Small intestine (tissue), 7 donors: ENCODE data around the gene ARHGEF28. TPM values are rescaled to one million over a fixed set of nuclear protein-coding genes. Genes with fewer than 3 reads are reported as not detected.

Experiments
- DNase-seq, 2 donors: peaks; one replicate each; pipeline versions ENCODE4 v3.0.0 to v3.0.0-alpha.2; 2013
- FAIRE-seq: peaks from 2 replicates; lab custom pipeline; 2012; peaks lifted over from hg19 to GRCh38; lab: Jason Lieb, UNC
- H3K27ac ChIP-seq, 3 donors: one replicate each; pipeline ENCODE4 v1.5.1; 2013; ENCODE audit warnings: low read length in 2 of 3, mild to moderate bottlenecking in 2 of 3, control low read depth in 1 of 3, inconsistent platforms in 1 of 3, low read depth in 1 of 3, moderate library complexity in 1 of 3
- H3K27me3 ChIP-seq, 3 donors: one replicate each; pipeline ENCODE4 v1.6.1; 2013; ENCODE audit warnings: low read length in 3 of 3, inconsistent platforms in 1 of 3; ENCODE audit not compliant: control insufficient read depth in 3 of 3, insufficient read depth in 3 of 3
- H3K36me3 ChIP-seq, 3 donors: one replicate each; pipeline ENCODE4 v1.6.1; 2013; ENCODE audit warnings: low read length in 3 of 3, inconsistent platforms in 1 of 3, low read depth in 1 of 3, mild to moderate bottlenecking in 1 of 3, moderate library complexity in 1 of 3; ENCODE audit not compliant: control insufficient read depth in 3 of 3, insufficient read depth in 2 of 3
- H3K4me1 ChIP-seq, 3 donors: one replicate each; pipeline ENCODE4 v1.6.1; 2013; ENCODE audit warnings: low read length in 2 of 3, inconsistent platforms in 1 of 3, low read depth in 1 of 3, mild to moderate bottlenecking in 1 of 3, moderate library complexity in 1 of 3; ENCODE audit not compliant: control insufficient read depth in 3 of 3, insufficient read depth in 2 of 3
- H3K4me3 ChIP-seq, 3 donors: one replicate each; pipeline ENCODE4 v1.5.1; 2013; ENCODE audit warnings: low read length in 3 of 3, control low read depth in 1 of 3, inconsistent platforms in 1 of 3, low read depth in 1 of 3, mild to moderate bottlenecking in 1 of 3, moderate library complexity in 1 of 3
- H3K9me3 ChIP-seq, 2 donors: one replicate each; pipeline ENCODE4 v1.6.1; 2013; ENCODE audit warnings: low read depth in 1 of 2, low read length in 1 of 2; ENCODE audit not compliant: control insufficient read depth in 2 of 2, insufficient read depth in 1 of 2
- WGBS, 3 donors: extraction: QIAGEN DNeasy Blood & Tissue Kit; methylation state at CpG; one replicate each; pipeline ENCODE4 v1.1.7; 2013; 5-methylcytosine and 5-hydroxymethylcytosine counted together
- polyA plus RNA-seq, 4 donors: library from polyadenylated mRNA; stranded (reverse) in 3 of 4; unstranded in 1 of 4; fragments of 200-250 nt in 3 of 4; fragments of 120-200 nt in 1 of 4; gene quantifications; one replicate each; pipeline versions ENCODE4 v1.2.1 to v1.2.3, GENCODE V29; 2013
- donor health status: healthy with polysubstance abuse.
- donor health status: control.
- donor health status: control.
- donor health status: Bipolar disorder and iron deficiency.
- donor health status: healthy.

ARHGEF28 gene
- polyA plus RNA-seq, 4 donors: 1.1 to 16.5 (median 2.7) TPM

- FAIRE-seq (no peak), DNase-seq (no peak)
- no peak overlapping the region for H3K27ac ChIP-seq
- no peaks in the 10 kb centered on the region for H3K9me3 ChIP-seq
- no peak overlapping the region for H3K4me3 ChIP-seq
- no peaks in the 10 kb centered on the region for H3K27me3 ChIP-seq
- H3K4me1 ChIP-seq: no peaks in the 10 kb centered on the region
- peaks cover 0 to 15% (median 2%) of the 10 kb centered on the region in 3 donors for H3K36me3 ChIP-seq
- 54 to 69% (median 55%) methylated on average over 4 of the region's 4 CpGs for WGBS, 3 donors
These were observed 285.9 kb downstream of the ARHGEF28 start for GRCh38 chr5:73911761-73912393.

DNA sequence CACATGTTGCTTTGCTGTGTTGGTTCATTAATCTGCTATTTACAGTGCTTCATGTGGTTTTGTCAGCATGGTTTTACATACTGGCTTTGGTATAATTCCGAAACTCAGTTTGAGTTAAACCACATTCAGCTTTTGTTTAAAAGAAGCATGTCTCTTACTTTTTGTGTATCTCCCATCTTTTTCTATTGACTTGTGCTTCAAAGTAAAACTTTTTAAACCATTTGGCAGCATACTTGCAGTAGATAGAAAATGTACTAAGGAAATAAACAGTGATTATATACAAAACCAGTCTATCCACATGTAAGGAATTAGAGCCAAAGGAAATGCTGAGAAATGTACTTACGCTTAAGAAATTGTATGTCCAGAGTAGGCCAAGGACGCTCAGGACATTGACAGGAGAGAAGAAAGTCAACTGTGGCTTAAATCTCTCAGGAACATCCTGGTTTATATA is 286.9 kb downstream of the ARHGEF28 start:
- no peaks in the 10 kb centered on the region for H3K9me3 ChIP-seq
- WGBS, 3 donors: 71 to 88% (median 82%) methylated on average over 3 of the region's 3 CpGs
- H3K4me3 ChIP-seq: no peak overlapping the region
- peaks cover 0 to 18% (median 2%) of the 10 kb centered on the region in 3 donors for H3K36me3 ChIP-seq
- no peak for DNase-seq
- no peak for FAIRE-seq
- no peaks in the 10 kb centered on the region for H3K4me1 ChIP-seq
- H3K27me3 ChIP-seq: no peaks in the 10 kb centered on the region
- H3K27ac ChIP-seq: no peak overlapping the region

GRCh38 chr5:73913971-73914370 is 288.0 kb downstream of the ARHGEF28 start:
- no peaks in the 10 kb centered on the region for H3K4me1 ChIP-seq
- peaks cover 0 to 18% (median 2%) of the 10 kb centered on the region in 3 donors for H3K36me3 ChIP-seq
- no peak overlapping the region for H3K27ac ChIP-seq
- H3K4me3 ChIP-seq: no peak overlapping the region
- no peaks in the 10 kb centered on the region for H3K27me3 ChIP-seq
- no peaks in the 10 kb centered on the region for H3K9me3 ChIP-seq
- DNase-seq (no peak), FAIRE-seq (no peak)

GRCh38 chr5:73915345-73915744 is 289.3 kb downstream of the ARHGEF28 start:
- H3K4me3 ChIP-seq: no peak overlapping the region
- 77 to 92% (median 91%) methylated on average over 1 of the region's 1 CpG for WGBS, 3 donors
- H3K27ac ChIP-seq: no peak overlapping the region
- no peak for FAIRE-seq
- no peak for DNase-seq
- no peaks in the 10 kb centered on the region for H3K9me3 ChIP-seq
- H3K27me3 ChIP-seq: no peaks in the 10 kb centered on the region
- peaks cover 0 to 10% (median 2%) of the 10 kb centered on the region in 3 donors for H3K36me3 ChIP-seq
- no peaks in the 10 kb centered on the region for H3K4me1 ChIP-seq

DNA sequence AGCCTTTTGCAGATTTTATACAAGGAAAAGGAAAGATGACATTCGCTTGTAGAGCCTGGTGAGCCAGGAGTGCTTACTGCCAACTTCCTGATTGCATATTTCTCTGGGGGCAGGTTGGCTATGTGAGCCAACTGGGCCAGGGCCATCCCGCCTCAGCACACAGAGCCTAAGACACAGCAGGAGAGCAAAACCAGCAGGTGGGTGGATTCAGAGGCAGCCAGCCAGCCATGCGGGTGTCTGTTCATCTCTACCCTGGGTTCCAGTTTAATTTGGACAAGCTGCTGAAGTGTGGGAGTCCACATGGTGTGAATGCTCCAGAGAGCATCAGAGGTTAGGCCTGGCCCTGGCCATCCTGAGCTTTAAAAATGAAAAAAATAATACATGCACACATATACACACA is 291.4 kb downstream of the ARHGEF28 start:
- H3K9me3 ChIP-seq: no peaks in the 10 kb centered on the region
- no peak overlapping the region for H3K27ac ChIP-seq
- H3K36me3 ChIP-seq: peaks cover 0 to 7% (median 0%) of the 10 kb centered on the region in 3 donors
- WGBS, 3 donors: 81 to 91% (median 84%) methylated on average over 3 of the region's 3 CpGs
- DNase-seq (no peak), FAIRE-seq (no peak)
- H3K4me1 ChIP-seq: no peaks in the 10 kb centered on the region
- no peaks in the 10 kb centered on the region for H3K27me3 ChIP-seq
- H3K4me3 ChIP-seq: no peak overlapping the region

- Histone ChIP-seq H3K9me3 (no peaks in the 10 kb centered on the region), H3K27me3 (no peaks in the 10 kb centered on the region), H3K36me3 (peaks cover 0 to 7% (median 0%) of the 10 kb centered on the region in 3 donors), H3K4me3 (no peak overlapping the region), H3K4me1 (no peaks in the 10 kb centered on the region), H3K27ac (no peak overlapping the region)
- 78 to 91% (median 83%) methylated on average over 4 of the region's 4 CpGs for WGBS, 3 donors
- DNase-seq: no peak
- no peak for FAIRE-seq
These were observed 291.9 kb downstream of the ARHGEF28 start for GRCh38 chr5:73917891-73918290.

DNA sequence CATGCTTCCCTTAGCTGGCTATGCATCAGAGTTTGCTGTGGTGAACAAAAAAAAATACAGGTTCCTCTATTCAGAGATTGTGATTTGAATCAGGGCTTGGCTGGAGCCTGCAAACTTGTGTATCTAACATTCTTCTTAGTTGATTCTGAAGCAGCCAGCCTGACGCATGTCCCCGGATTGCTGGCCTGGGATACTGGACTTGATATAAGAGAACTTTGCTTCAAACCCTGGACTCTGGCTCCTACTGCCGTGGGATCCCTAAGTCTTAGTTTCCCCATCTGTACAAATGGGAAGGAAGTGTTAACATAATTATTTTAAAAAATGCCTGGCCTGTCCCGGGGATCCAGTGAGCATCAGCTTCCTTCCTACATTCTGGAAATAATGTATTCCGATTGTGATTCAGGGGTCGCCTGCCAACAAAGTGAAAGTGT is 292.8 kb downstream of the ARHGEF28 start:
- DNase-seq: no peak
- Histone ChIP-seq H3K36me3 (peaks cover 0 to 5% (median 0%) of the 10 kb centered on the region in 3 donors), H3K9me3 (no peaks in the 10 kb centered on the region), H3K4me1 (no peaks in the 10 kb centered on the region), H3K4me3 (no peak overlapping the region), H3K27me3 (no peaks in the 10 kb centered on the region), H3K27ac (no peak overlapping the region)
- WGBS, 3 donors: 68 to 91% (median 78%) methylated on average over 6 of the region's 6 CpGs
- FAIRE-seq: no peak

DNA sequence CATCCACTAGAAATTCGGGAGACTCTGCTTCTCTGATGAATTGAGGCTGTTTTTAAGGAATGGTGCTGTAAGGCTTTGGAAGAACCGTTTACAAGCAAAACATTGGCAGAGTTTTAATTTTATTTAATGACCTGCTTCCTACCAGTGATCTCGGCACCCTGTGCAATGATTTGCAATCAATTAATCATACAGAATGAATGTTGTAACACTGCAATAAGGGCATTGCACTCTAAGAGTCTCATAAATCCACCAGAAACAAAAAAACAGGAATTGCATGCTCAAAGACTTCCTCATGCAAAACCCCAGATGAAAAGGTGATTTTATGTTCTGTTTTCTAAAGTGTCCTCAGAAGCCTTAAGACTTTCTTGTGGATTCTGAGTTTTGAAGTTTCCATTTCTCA is 295.7 kb downstream of the ARHGEF28 start:
- no peaks in the 10 kb centered on the region for H3K9me3 ChIP-seq
- H3K4me1 ChIP-seq: no peaks in the 10 kb centered on the region
- peaks cover 0 to 2% (median 0%) of the 10 kb centered on the region in 3 donors for H3K27me3 ChIP-seq
- DNase-seq: no peak
- no peak overlapping the region for H3K4me3 ChIP-seq
- peaks cover 0 to 3% (median 0%) of the 10 kb centered on the region in 3 donors for H3K36me3 ChIP-seq
- no peak for FAIRE-seq
- H3K27ac ChIP-seq: no peak overlapping the region
- 38 to 62% (median 49%) methylated on average over 3 of the region's 3 CpGs for WGBS, 3 donors

GRCh38 chr5:73922224-73922623 is 296.2 kb downstream of the ARHGEF28 start:
- Histone ChIP-seq H3K4me3 (no peak overlapping the region), H3K4me1 (no peaks in the 10 kb centered on the region), H3K27me3 (peaks cover 0 to 2% (median 0%) of the 10 kb centered on the region in 3 donors), H3K36me3 (peaks cover 0 to 3% (median 0%) of the 10 kb centered on the region in 3 donors), H3K27ac (no peak overlapping the region), H3K9me3 (no peaks in the 10 kb centered on the region)
- DNase-seq: no peak
- FAIRE-seq: no peak
- WGBS, 3 donors: 87 to 91% (median 90%) methylated on average over 3 of the region's 3 CpGs
